ENCODE measurements around the gene NAALADL2. TPM values are rescaled to one million over a fixed set of nuclear protein-coding genes. Genes with fewer than 3 reads are reported as not detected.

The NAALADL2 gene
- total and polyA plus RNA-seq, 9 of the 15 experiments (the other 6 are each of a cell fraction or from before 2014, with no cell fraction given): 0.29 to 1.1 (median 0.79) TPM; not detected in 1

- DNase-seq (ENCODE audit: extremely low read depth in 1 of 4, low spot score in 3 of 4): no peak
- intact Hi-C loops (cut with micrococcal nuclease): no loop called here
- FAIRE-seq: no peak
These were observed 368.0 kb downstream of the NAALADL2 start for GRCh38 chr3:175227126-175227525.

More at GRCh38 chr3:175227126-175227525, 368.0 kb downstream of the NAALADL2 start:
- no peak overlapping the region for H3K9ac ChIP-seq (ENCODE audit: insufficient read depth in 1 of 2, low read depth in 2 of 2, low read length in 2 of 2)
- H3K4me3 ChIP-seq: no peak overlapping the region
- no peak overlapping the region for H3K4me2 ChIP-seq (ENCODE audit: insufficient read depth, low read length)
- no peaks in the 10 kb centered on the region for H3K4me1 ChIP-seq (replicated peaks in 1 of 2; ENCODE audit: control insufficient read depth in 2 of 2, insufficient read depth in 2 of 2, low read length in 2 of 2)
- no TSS peak for BruUV-seq (replicated peaks)
- no peak for ATAC-seq
- H3K27ac ChIP-seq (ENCODE audit: extremely low read depth, low read depth, low read length): no peak overlapping the region
- no peak for TF ChIP-seq IRF9 (tag; IDR thresholded peaks at IDR 0.05)
- no peak for TF ChIP-seq BHLHE40 (IDR thresholded peaks at IDR 0.05; ENCODE audit: low read length)
- TF ChIP-seq CHD2 (IDR thresholded peaks at IDR 0.05; ENCODE audit: low read depth, low read length): no peak
- TF ChIP-seq FOXP4 (CRISPR knock-in tag; IDR thresholded peaks at IDR 0.05; ENCODE audit: borderline replicate concordance): no peak
- TF ChIP-seq PHF21A (IDR thresholded peaks at IDR 0.05; ENCODE audit: borderline replicate concordance, low read depth): no peak
- no peak for TF ChIP-seq CBX1 (IDR thresholded peaks at IDR 0.05; ENCODE audit: low read depth)
- no peak for TF ChIP-seq ELK3 (CRISPR knock-in tag; IDR thresholded peaks at IDR 0.05)
- TF ChIP-seq SRSF9 (IDR thresholded peaks at IDR 0.05; ENCODE audit: borderline replicate concordance, low read depth, low read length): no peak
- no peak for TF ChIP-seq HMG20B (CRISPR knock-in tag; IDR thresholded peaks at IDR 0.05)
- TF ChIP-seq CBFA2T3 (IDR thresholded peaks at IDR 0.05): no peak
- TF ChIP-seq TAF15 (IDR thresholded peaks at IDR 0.05; ENCODE audit: low read depth, low read length): no peak
- no peak for TF ChIP-seq SMARCA5 (IDR thresholded peaks at IDR 0.05)
- no peak for TF ChIP-seq KHSRP (IDR thresholded peaks at IDR 0.05)
- no peak for TF ChIP-seq STAT6 (CRISPR knock-in tag; IDR thresholded peaks at IDR 0.05)
- no peak for TF ChIP-seq RCOR1 (IDR thresholded peaks at IDR 0.05; ENCODE audit: borderline replicate concordance in 1 of 2, low read depth in 2 of 2, low read length in 2 of 2)
- no peak for TF ChIP-seq PHTF2 (CRISPR knock-in tag; IDR thresholded peaks at IDR 0.05)
- ChIA-PET CTCF (ENCODE audit: low intra/inter-chr PET ratio) (no interaction called here), POLR2A (no interaction called here)
- no peaks in the 10 kb centered on the region for H3K36me3 ChIP-seq (ENCODE audit: control insufficient read depth, insufficient read depth, low read length)
- H3K79me2 ChIP-seq (ENCODE audit: control insufficient read depth, insufficient read depth, low read length): no peaks in the 10 kb centered on the region
- no peaks in the 10 kb centered on the region for H4K20me1 ChIP-seq (replicated peaks; ENCODE audit: control insufficient read depth, insufficient read depth, low read length)
- 0% methylated on average over 3 of the region's 3 CpGs for WGBS (ENCODE audit: insufficient coverage, low coverage, missing lambda C conversion rate)
- in situ Hi-C loops (cut with MboI): no loop called here
- H3K27me3 ChIP-seq (ENCODE audit: control insufficient read depth in 2 of 2, insufficient read depth in 2 of 2, low read length in 2 of 2): no peaks in the 10 kb centered on the region
- H2AFZ ChIP-seq (ENCODE audit: low read depth, low read length): no peak overlapping the region
- H3K9me3 ChIP-seq (replicated peaks; ENCODE audit: control insufficient read depth, insufficient read depth, low read depth, low read length): no peaks in the 10 kb centered on the region
- H3K9me1 ChIP-seq (ENCODE audit: control insufficient read depth, insufficient read depth, low read length): no peaks in the 10 kb centered on the region
